ENCODE results near the gene BCL2L15. TPM values are rescaled to one million over a fixed set of nuclear protein-coding genes. Genes with fewer than 3 reads are reported as not detected.

Gene BCL2L15
- total RNA-seq, 1 experiment from 2014 or later = 2.3 TPM

- Mint-ChIP-seq H3K27ac (ENCODE audit: low read depth, unreplicated experiment) (no peak overlapping the region), H3K27me3 (ENCODE audit: insufficient read depth, unreplicated experiment) (no peaks in the 10 kb centered on the region), H3K4me1 (ENCODE audit: insufficient read depth, unreplicated experiment) (peaks cover 13% of the 10 kb centered on the region), H3K36me3 (ENCODE audit: insufficient read depth, unreplicated experiment) (no peaks in the 10 kb centered on the region), H3K9me3 (ENCODE audit: unreplicated experiment) (no peaks in the 10 kb centered on the region), H3K4me3 (ENCODE audit: unreplicated experiment) (no peak overlapping the region)
- no peak for TF ChIP-seq CTCF (IDR thresholded peaks at IDR 0.05; ENCODE audit: unreplicated experiment)
- POLR2A ChIA-PET = no interaction called here
- BruUV-seq (replicated peaks) = no TSS peak
- DNase-seq (ENCODE audit: unreplicated experiment) = no peak
- CTCF ChIA-PET = interaction anchor here (1.0 to 1.5 kb wide), 2 partner anchors 13 to 44 kb away, joined by 3 read pairs; no protein-coding TSS in a partner anchor
- intact Hi-C loops (cut with micrococcal nuclease) = no loop called here
Observed at GRCh38 chr1:113861641-113862040, 25.7 kb downstream of the BCL2L15 start.

GRCh38 chr1:113860891-113861290 is 26.5 kb downstream of the BCL2L15 start:
- ChIA-PET CTCF (interaction anchor here (1.0 to 1.9 kb wide), 3 partner anchors 13 to 423 kb away, joined by 3 to 7 read pairs (median 3); no protein-coding TSS in a partner anchor), POLR2A (interaction anchor here (0.5 kb wide), 1 partner anchor 17 kb away, joined by 3 read pairs; no protein-coding TSS in a partner anchor)
- intact Hi-C loops (cut with micrococcal nuclease) = no loop called here
- H3K4me1 Mint-ChIP-seq (ENCODE audit: insufficient read depth, unreplicated experiment) = peaks cover 19% of the 10 kb centered on the region
- no peaks in the 10 kb centered on the region for H3K9me3 Mint-ChIP-seq (ENCODE audit: unreplicated experiment)
- BruUV-seq (replicated peaks) = no TSS peak
- no peak overlapping the region for H3K4me3 Mint-ChIP-seq (ENCODE audit: unreplicated experiment)
- H3K27ac Mint-ChIP-seq (ENCODE audit: low read depth, unreplicated experiment) = peak overlapping the region; percentile 36
- no peaks in the 10 kb centered on the region for H3K36me3 Mint-ChIP-seq (ENCODE audit: insufficient read depth, unreplicated experiment)
- no peaks in the 10 kb centered on the region for H3K27me3 Mint-ChIP-seq (ENCODE audit: insufficient read depth, unreplicated experiment)
- TF ChIP-seq CTCF (IDR thresholded peaks at IDR 0.05; ENCODE audit: unreplicated experiment) = no peak
- peak; percentile 35 for DNase-seq (ENCODE audit: unreplicated experiment)

GRCh38 chr1:113859478-113860175 is 27.8 kb downstream of the BCL2L15 start:
- BruUV-seq (replicated peaks) = no TSS peak

More at GRCh38 chr1:113859478-113860175, 27.8 kb downstream of the BCL2L15 start:
- Mint-ChIP-seq H3K9me3 (ENCODE audit: unreplicated experiment) (no peaks in the 10 kb centered on the region), H3K4me1 (ENCODE audit: insufficient read depth, unreplicated experiment) (peaks cover 23% of the 10 kb centered on the region), H3K4me3 (ENCODE audit: unreplicated experiment) (no peak overlapping the region), H3K27me3 (ENCODE audit: insufficient read depth, unreplicated experiment) (no peaks in the 10 kb centered on the region), H3K27ac (ENCODE audit: low read depth, unreplicated experiment) (no peak overlapping the region), H3K36me3 (ENCODE audit: insufficient read depth, unreplicated experiment) (no peaks in the 10 kb centered on the region)
- intact Hi-C loops (cut with micrococcal nuclease) = no loop called here
- ChIA-PET POLR2A (interaction anchor here (1.3 kb wide), 1 partner anchor 9 kb away, joined by 3 read pairs; no protein-coding TSS in a partner anchor), CTCF (interaction anchor here (0.7 to 1.9 kb wide), 7 partner anchors 15 to 1393 kb away, joined by 3 to 7 read pairs (median 3); partner anchors contain the start of gene AP4B1)
- no peak for DNase-seq (ENCODE audit: unreplicated experiment)
- no peak for TF ChIP-seq CTCF (IDR thresholded peaks at IDR 0.05; ENCODE audit: unreplicated experiment)
